Measurements from ENCODE around the gene CLCN7.

CLCN7 gene

GRCh38 chr16:1512774-1513173 lies 37.9 kb upstream of the CLCN7 start:
- Histone ChIP-seq H2AFZ (ENCODE audit: low read depth, low read length) (no peak overlapping the region), H4K8ac (ENCODE audit: low read length) (no peak overlapping the region), H4K91ac (ENCODE audit: low read length) (no peak overlapping the region), H3K23ac (ENCODE audit: low read length in 2 of 2) (no peak overlapping the region), H3K27me3 (ENCODE audit: control insufficient read depth in 1 of 2, insufficient read depth in 1 of 2, low read length in 2 of 2) (no peaks in the 10 kb centered on the region), H3K4me3 (ENCODE audit: insufficient read depth in 1 of 2, low read depth in 1 of 2, low read length in 2 of 2) (no peak overlapping the region), H2BK120ac (ENCODE audit: low read depth, low read length) (no peak overlapping the region), H3K9me3 (ENCODE audit: control insufficient read depth, low read length) (peaks cover 9% of the 10 kb centered on the region), H3K4ac (ENCODE audit: low read depth in 1 of 2, low read length in 2 of 2) (no peak overlapping the region), H3K27ac (ENCODE audit: low read length, poor library complexity, severe bottlenecking) (no peak overlapping the region), H3K4me2 (ENCODE audit: low read length, poor library complexity, severe bottlenecking) (no peak overlapping the region), H2BK15ac (ENCODE audit: low read depth, poor library complexity, severe bottlenecking) (no peak overlapping the region), H3K18ac (ENCODE audit: low read depth in 1 of 2, low read length in 2 of 2) (no peak overlapping the region), H3K14ac (ENCODE audit: low read length in 2 of 2) (no peak overlapping the region), H2BK12ac (ENCODE audit: low read length in 2 of 2) (no peak overlapping the region), H3K9ac (ENCODE audit: low read length) (no peak overlapping the region), H3K79me1 (replicated peaks; ENCODE audit: low read length, poor library complexity, severe bottlenecking) (peaks cover 4% of the 10 kb centered on the region), H2BK5ac (ENCODE audit: low read depth, low read length, poor library complexity, severe bottlenecking) (no peak overlapping the region), H3K36me3 (ENCODE audit: control insufficient read depth in 1 of 2, insufficient read depth in 2 of 2, low read depth in 1 of 2, low read length in 2 of 2) (peaks cover 21 to 59% of the 10 kb centered on the region in 2 experiments), H2AK5ac (ENCODE audit: low read length, severe bottlenecking) (no peak overlapping the region), H3K4me1 (ENCODE audit: control insufficient read depth, insufficient read depth, low read depth, low read length) (peaks cover 2% of the 10 kb centered on the region)
- WGBS = 91% methylated on average over 15 of the region's 15 CpGs
- DNase-seq = no peak

GRCh38 chr16:1511662-1512569 lies 37.1 kb upstream of the CLCN7 start:
- peaks cover 9% of the 10 kb centered on the region for H3K9me3 ChIP-seq (ENCODE audit: control insufficient read depth, low read length)
- H3K18ac ChIP-seq (ENCODE audit: low read depth in 1 of 2, low read length in 2 of 2) = no peak overlapping the region
- no peak overlapping the region for H3K4me3 ChIP-seq (ENCODE audit: insufficient read depth in 1 of 2, low read depth in 1 of 2, low read length in 2 of 2)
- H3K9ac ChIP-seq (ENCODE audit: low read length) = no peak overlapping the region
- no peak overlapping the region for H4K91ac ChIP-seq (ENCODE audit: low read length)
- H2AFZ ChIP-seq (ENCODE audit: low read depth, low read length) = no peak overlapping the region
- H3K4ac ChIP-seq (ENCODE audit: low read depth in 1 of 2, low read length in 2 of 2) = no peak overlapping the region
- DNase-seq = no peak
- no peak overlapping the region for H3K27ac ChIP-seq (ENCODE audit: low read length, poor library complexity, severe bottlenecking)
- H3K79me1 ChIP-seq (replicated peaks; ENCODE audit: low read length, poor library complexity, severe bottlenecking) = peaks cover 6% of the 10 kb centered on the region
- no peak overlapping the region for H3K4me2 ChIP-seq (ENCODE audit: low read length, poor library complexity, severe bottlenecking)
- no peak overlapping the region for H3K23ac ChIP-seq (ENCODE audit: low read length in 2 of 2)
- H2BK5ac ChIP-seq (ENCODE audit: low read depth, low read length, poor library complexity, severe bottlenecking) = no peak overlapping the region
- no peak overlapping the region for H2AK5ac ChIP-seq (ENCODE audit: low read length, severe bottlenecking)
- no peak overlapping the region for H2BK15ac ChIP-seq (ENCODE audit: low read depth, poor library complexity, severe bottlenecking)
- H3K27me3 ChIP-seq (ENCODE audit: control insufficient read depth in 1 of 2, insufficient read depth in 1 of 2, low read length in 2 of 2) = no peaks in the 10 kb centered on the region
- no peak overlapping the region for H2BK120ac ChIP-seq (ENCODE audit: low read depth, low read length)
- H2BK12ac ChIP-seq (ENCODE audit: low read length in 2 of 2) = no peak overlapping the region
- H3K14ac ChIP-seq (ENCODE audit: low read length in 2 of 2) = no peak overlapping the region
- H3K4me1 ChIP-seq (ENCODE audit: control insufficient read depth, insufficient read depth, low read depth, low read length) = peaks cover 2% of the 10 kb centered on the region
- H4K8ac ChIP-seq (ENCODE audit: low read length) = no peak overlapping the region
- WGBS = 95% methylated on average over 27 of the region's 30 CpGs
- H3K36me3 ChIP-seq (ENCODE audit: control insufficient read depth in 1 of 2, insufficient read depth in 2 of 2, low read depth in 1 of 2, low read length in 2 of 2) = peaks cover 21 to 66% of the 10 kb centered on the region in 2 experiments

DNA sequence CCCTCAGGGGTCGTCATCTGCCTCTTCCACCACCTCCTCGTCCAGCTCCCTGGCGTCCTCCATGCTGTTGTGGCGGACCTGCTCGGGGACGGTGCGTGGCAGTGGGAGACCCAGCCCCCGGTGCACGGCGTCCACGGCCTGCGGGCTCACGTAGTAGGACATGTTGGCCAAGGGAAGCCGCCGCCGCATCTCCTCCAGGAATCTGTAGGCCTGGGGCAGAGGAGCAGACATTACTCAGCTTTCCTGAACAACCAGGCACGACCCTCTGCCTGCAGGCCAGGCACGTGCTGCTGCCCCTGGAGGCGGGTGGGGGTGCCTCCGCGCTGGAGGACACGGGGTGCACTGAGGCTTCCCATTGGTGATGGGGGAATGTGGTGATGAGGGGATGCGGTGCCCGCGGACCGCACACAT lies 36.1 kb upstream of the CLCN7 start:
- H3K27ac ChIP-seq (ENCODE audit: low read length, poor library complexity, severe bottlenecking) = no peak overlapping the region
- peaks cover 2% of the 10 kb centered on the region for H3K4me1 ChIP-seq (ENCODE audit: control insufficient read depth, insufficient read depth, low read depth, low read length)
- no peak overlapping the region for H2AK5ac ChIP-seq (ENCODE audit: low read length, severe bottlenecking)
- 96% methylated on average over 26 of the region's 26 CpGs for WGBS
- H3K9me3 ChIP-seq (ENCODE audit: control insufficient read depth, low read length) = peaks cover 9% of the 10 kb centered on the region
- no peak overlapping the region for H3K23ac ChIP-seq (ENCODE audit: low read length in 2 of 2)
- peaks cover 10% of the 10 kb centered on the region for H3K79me1 ChIP-seq (replicated peaks; ENCODE audit: low read length, poor library complexity, severe bottlenecking)
- no peaks in the 10 kb centered on the region for H3K27me3 ChIP-seq (ENCODE audit: control insufficient read depth in 1 of 2, insufficient read depth in 1 of 2, low read length in 2 of 2)
- peaks cover 24 to 76% of the 10 kb centered on the region in 2 experiments for H3K36me3 ChIP-seq (ENCODE audit: control insufficient read depth in 1 of 2, insufficient read depth in 2 of 2, low read depth in 1 of 2, low read length in 2 of 2)
- H3K14ac ChIP-seq (ENCODE audit: low read length in 2 of 2) = no peak overlapping the region
- H2BK120ac ChIP-seq (ENCODE audit: low read depth, low read length) = no peak overlapping the region
- H3K4me2 ChIP-seq (ENCODE audit: low read length, poor library complexity, severe bottlenecking) = no peak overlapping the region
- H4K91ac ChIP-seq (ENCODE audit: low read length) = no peak overlapping the region
- H4K8ac ChIP-seq (ENCODE audit: low read length) = no peak overlapping the region
- H3K18ac ChIP-seq (ENCODE audit: low read depth in 1 of 2, low read length in 2 of 2) = no peak overlapping the region
- H2BK12ac ChIP-seq (ENCODE audit: low read length in 2 of 2) = no peak overlapping the region
- H3K4ac ChIP-seq (ENCODE audit: low read depth in 1 of 2, low read length in 2 of 2) = no peak overlapping the region
- no peak for DNase-seq
- H2BK15ac ChIP-seq (ENCODE audit: low read depth, poor library complexity, severe bottlenecking) = no peak overlapping the region
- H3K9ac ChIP-seq (ENCODE audit: low read length) = no peak overlapping the region
- H2AFZ ChIP-seq (ENCODE audit: low read depth, low read length) = no peak overlapping the region
- H2BK5ac ChIP-seq (ENCODE audit: low read depth, low read length, poor library complexity, severe bottlenecking) = no peak overlapping the region
- H3K4me3 ChIP-seq (ENCODE audit: insufficient read depth in 1 of 2, low read depth in 1 of 2, low read length in 2 of 2) = no peak overlapping the region

DNA sequence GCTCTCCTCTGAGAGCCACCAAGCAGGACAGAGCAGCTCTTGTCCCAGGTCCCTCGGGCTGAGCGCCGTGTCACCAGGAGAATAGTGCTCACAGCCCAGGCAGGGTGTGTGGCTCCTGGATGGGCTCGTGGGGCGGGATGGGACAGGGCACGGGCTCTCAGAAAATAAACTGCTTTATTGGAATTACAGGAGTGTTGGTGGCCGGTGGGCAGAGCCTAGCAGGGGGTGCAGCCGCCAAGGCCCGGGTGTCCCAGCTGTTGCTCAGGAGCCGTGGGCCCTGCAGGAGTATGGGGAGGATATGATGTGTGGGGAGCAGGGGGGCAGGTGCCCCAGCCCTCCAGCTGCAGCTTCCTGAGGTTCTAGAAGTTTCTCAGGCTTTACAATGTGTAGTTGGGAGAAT lies 35.4 kb upstream of the CLCN7 start:
- no peak overlapping the region for H2AK5ac ChIP-seq (ENCODE audit: low read length, severe bottlenecking)
- H3K23ac ChIP-seq (ENCODE audit: low read length in 2 of 2) = no peak overlapping the region
- H3K14ac ChIP-seq (ENCODE audit: low read length in 2 of 2) = no peak overlapping the region
- H3K4me3 ChIP-seq (ENCODE audit: insufficient read depth in 1 of 2, low read depth in 1 of 2, low read length in 2 of 2) = no peak overlapping the region
- no peak overlapping the region for H3K4ac ChIP-seq (ENCODE audit: low read depth in 1 of 2, low read length in 2 of 2)
- WGBS = 98% methylated on average over 10 of the region's 10 CpGs
- H3K27me3 ChIP-seq (ENCODE audit: control insufficient read depth in 1 of 2, insufficient read depth in 1 of 2, low read length in 2 of 2) = no peaks in the 10 kb centered on the region
- no peak overlapping the region for H3K18ac ChIP-seq (ENCODE audit: low read depth in 1 of 2, low read length in 2 of 2)
- H2BK120ac ChIP-seq (ENCODE audit: low read depth, low read length) = no peak overlapping the region
- no peak overlapping the region for H4K91ac ChIP-seq (ENCODE audit: low read length)
- no peak overlapping the region for H4K8ac ChIP-seq (ENCODE audit: low read length)
- H3K4me2 ChIP-seq (ENCODE audit: low read length, poor library complexity, severe bottlenecking) = no peak overlapping the region
- H2BK12ac ChIP-seq (ENCODE audit: low read length in 2 of 2) = no peak overlapping the region
- no peak overlapping the region for H3K27ac ChIP-seq (ENCODE audit: low read length, poor library complexity, severe bottlenecking)
- H2BK5ac ChIP-seq (ENCODE audit: low read depth, low read length, poor library complexity, severe bottlenecking) = no peak overlapping the region
- peaks cover 9% of the 10 kb centered on the region for H3K9me3 ChIP-seq (ENCODE audit: control insufficient read depth, low read length)
- H2AFZ ChIP-seq (ENCODE audit: low read depth, low read length) = no peak overlapping the region
- peaks cover 24 to 81% of the 10 kb centered on the region in 2 experiments for H3K36me3 ChIP-seq (ENCODE audit: control insufficient read depth in 1 of 2, insufficient read depth in 2 of 2, low read depth in 1 of 2, low read length in 2 of 2)
- DNase-seq = no peak
- peaks cover 10% of the 10 kb centered on the region for H3K79me1 ChIP-seq (replicated peaks; ENCODE audit: low read length, poor library complexity, severe bottlenecking)
- H3K9ac ChIP-seq (ENCODE audit: low read length) = no peak overlapping the region
- H3K4me1 ChIP-seq (ENCODE audit: control insufficient read depth, insufficient read depth, low read depth, low read length) = peaks cover 2% of the 10 kb centered on the region
- H2BK15ac ChIP-seq (ENCODE audit: low read depth, poor library complexity, severe bottlenecking) = no peak overlapping the region
